GM12878 (cell line): ENCODE data around the gene NCF4. TPM values are rescaled to one million over a fixed set of nuclear protein-coding genes. Genes with fewer than 3 reads are reported as not detected.

ENCODE experiments used
- BHLHE40 ChIP-seq, 2 experiments: fragments of 450-650 bp in 1 of 2; IDR thresholded peaks; 2 replicates each; pipeline ENCODE4 v1.6.1; 2011 to 2017; ENCODE audit warnings: low read depth in 2 of 2, borderline replicate concordance in 1 of 2, improper control_type of control experiment in 1 of 2, low read length in 1 of 2, mild to moderate bottlenecking in 1 of 2
- HCFC1 ChIP-seq: fragments of 150-350 bp; IDR thresholded peaks from 2 replicates; pipeline ENCODE4 v1.6.1; 2014; ENCODE audit warnings: low read length
- PAX8 ChIP-seq: fragments of 450-650 bp; IDR thresholded peaks from 2 replicates; pipeline ENCODE4 v1.6.1; 2017; ENCODE audit warnings: mild to moderate bottlenecking, moderate library complexity
- RBBP5 ChIP-seq: fragments of 200-600 bp; sonication (generic); conservative IDR thresholded peaks from 2 replicates; pipeline ENCODE4 v1.6.1; 2016
- SIN3A ChIP-seq: IDR thresholded peaks from 2 replicates; pipeline ENCODE4 v1.6.1; 2012; ENCODE audit warnings: low read depth, low read length, improper control_type of control experiment
- SIX5 ChIP-seq: IDR thresholded peaks from 2 replicates; pipeline ENCODE4 v1.6.1; 2011; ENCODE audit warnings: mild to moderate bottlenecking, low read depth, low read length, moderate library complexity; ENCODE audit not compliant: severe bottlenecking
- STAT3 ChIP-seq: IDR thresholded peaks from 2 replicates; pipeline ENCODE4 v1.6.1; 2011; ENCODE audit warnings: low read depth, low read length, improper control_type of control experiment
- TCF7 ChIP-seq: IDR thresholded peaks from 2 replicates; pipeline ENCODE4 v1.6.1; 2014; ENCODE audit warnings: antibody characterized with exemption, borderline replicate concordance
- ZNF274 ChIP-seq: IDR thresholded peaks from one replicate; pipeline ENCODE4 v1.8.0; 2011; ENCODE audit not compliant: insufficient read length, insufficient read depth
- polyA plus RNA-seq, 11 experiments: library from polyadenylated mRNA; depleted of rRNA in 4 of 11; unstranded in 6 of 11; stranded (reverse) in 5 of 11; fragments of >200 nt; fragmentation: Nextera tagmentation in 4 of 11; fragmentation: Illumina TruSeq in 1 of 11; extraction: Ambion mirVana in 4 of 11; extraction: Trizol in 1 of 11; gene quantifications; 1 replicate in 1 of 11; 2 replicates in 10 of 11; pipeline versions ENCODE4 v1.2.1 to v1.2.3, GENCODE V29; 2011 to 2016; ENCODE audit warnings: inconsistent platforms in 2 of 11, missing spikeins in 2 of 11, low read depth in 1 of 11
- total RNA-seq, 4 experiments: library from RNA; depleted of rRNA in 3 of 4; stranded (reverse); fragments of >200 nt in 3 of 4; fragmentation: Illumina TruSeq in 1 of 4; extraction: Trizol in 1 of 4; gene quantifications; 2 replicates each; pipeline versions ENCODE4 v1.2.1 to v1.2.3, GENCODE V29; 2013 to 2021
- TF ChIP-seq, protein P1 (sequence below): IDR thresholded peaks from 2 replicates; pipeline ENCODE4 v1.6.1; 2012; ENCODE audit warnings: low read length, inconsistent platforms
- TF ChIP-seq, protein P2 (sequence below): fragments of 150-350 bp; IDR thresholded peaks from 2 replicates; pipeline ENCODE4 v1.6.1; 2016; ENCODE audit warnings: low read depth, low read length
- TF ChIP-seq, protein P3 (sequence below): fragments of 450-650 bp; IDR thresholded peaks from 2 replicates; pipeline ENCODE4 v1.6.1; 2017; ENCODE audit warnings: borderline replicate concordance
- TF ChIP-seq, protein P4 (sequence below): IDR thresholded peaks from 2 replicates; pipeline ENCODE4 v1.6.1; 2012; ENCODE audit warnings: mild to moderate bottlenecking, low read depth, low read length
- TF ChIP-seq, protein P5 (sequence below), 3 experiments: IDR thresholded peaks in 2 of 3; conservative IDR thresholded peaks in 1 of 3; 2 replicates each; pipeline ENCODE4 v1.5.1; 2011; ENCODE audit warnings: low read depth in 3 of 3, low read length in 3 of 3, mild to moderate bottlenecking in 3 of 3, control low read depth in 2 of 3, moderate library complexity in 2 of 3, inconsistent platforms in 1 of 3, mixed read lengths in 1 of 3; ENCODE audit not compliant: control insufficient read depth in 2 of 3, insufficient read depth in 1 of 3; ENCODE audit errors: extremely low read depth in 1 of 3
- TF ChIP-seq, protein P6 (sequence below): fragments of 450-650 bp; IDR thresholded peaks from 2 replicates; pipeline ENCODE4 v1.6.1; 2014; ENCODE audit warnings: mild to moderate bottlenecking

The NCF4 gene
- total and polyA plus RNA-seq, 10 of the 15 experiments (the other 5 are each of a cell fraction or from before 2014, with no cell fraction given), result 22.9 to 136 (median 72.5) TPM

DNA sequence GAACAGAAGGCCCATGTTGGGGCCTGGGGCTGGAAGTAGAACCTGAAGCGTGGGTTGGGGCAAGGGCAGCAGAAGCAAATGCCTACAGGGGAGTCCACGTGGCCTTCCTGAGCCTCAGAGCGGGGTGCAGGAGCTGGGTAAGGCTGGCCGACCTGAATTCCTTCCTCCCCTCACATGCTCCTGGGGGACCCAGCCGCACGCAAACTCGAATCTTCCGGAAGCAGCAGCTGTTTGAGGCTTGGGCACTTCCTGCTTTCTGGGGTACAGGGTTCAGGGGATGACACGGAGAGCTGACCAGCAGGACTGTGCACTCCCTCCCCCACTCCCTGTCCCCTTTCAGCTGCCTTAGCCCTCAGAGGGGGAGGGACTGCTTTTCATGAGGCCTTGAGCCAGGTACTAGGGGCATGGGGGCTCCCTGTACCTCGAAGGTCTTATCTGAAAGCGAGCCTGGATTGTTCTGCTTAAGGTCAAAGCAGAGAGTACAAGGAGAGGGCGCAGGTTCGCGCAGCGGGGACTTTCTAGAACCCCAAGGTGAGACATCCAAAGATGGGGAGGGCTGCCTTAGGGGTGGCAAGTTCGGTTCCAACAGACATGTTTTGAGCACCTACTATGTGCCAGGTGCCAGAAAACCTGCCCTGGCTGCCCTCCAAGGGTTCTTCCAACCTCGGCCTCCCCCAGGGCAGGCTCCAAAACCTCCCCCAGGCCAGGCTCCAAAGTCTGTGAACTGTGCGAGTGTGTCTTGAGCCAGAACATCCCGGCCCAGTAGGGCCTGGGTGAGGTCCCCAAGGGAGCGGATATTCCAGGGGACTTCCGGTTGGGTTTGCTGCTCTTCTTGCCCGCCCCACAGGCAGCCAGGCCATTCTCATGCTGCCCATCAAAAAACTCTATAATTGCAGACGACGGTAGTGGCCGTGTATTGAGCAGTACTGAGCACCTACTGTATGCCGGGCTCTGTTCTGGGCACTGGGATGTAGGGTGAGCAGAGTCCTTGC lies 1.7 kb downstream of the NCF4 start (continued):
- no peak for TF ChIP-seq PAX8
- no peak for TF ChIP-seq SIX5
- TF ChIP-seq, protein P1, sequence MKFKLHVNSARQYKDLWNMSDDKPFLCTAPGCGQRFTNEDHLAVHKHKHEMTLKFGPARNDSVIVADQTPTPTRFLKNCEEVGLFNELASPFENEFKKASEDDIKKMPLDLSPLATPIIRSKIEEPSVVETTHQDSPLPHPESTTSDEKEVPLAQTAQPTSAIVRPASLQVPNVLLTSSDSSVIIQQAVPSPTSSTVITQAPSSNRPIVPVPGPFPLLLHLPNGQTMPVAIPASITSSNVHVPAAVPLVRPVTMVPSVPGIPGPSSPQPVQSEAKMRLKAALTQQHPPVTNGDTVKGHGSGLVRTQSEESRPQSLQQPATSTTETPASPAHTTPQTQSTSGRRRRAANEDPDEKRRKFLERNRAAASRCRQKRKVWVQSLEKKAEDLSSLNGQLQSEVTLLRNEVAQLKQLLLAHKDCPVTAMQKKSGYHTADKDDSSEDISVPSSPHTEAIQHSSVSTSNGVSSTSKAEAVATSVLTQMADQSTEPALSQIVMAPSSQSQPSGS, result no peak; the same call in 1 of the 2 replicates
- no peak for TF ChIP-seq HCFC1
- no peak for TF ChIP-seq RBBP5
- TF ChIP-seq TCF7, result no peak
- TF ChIP-seq, protein P2, sequence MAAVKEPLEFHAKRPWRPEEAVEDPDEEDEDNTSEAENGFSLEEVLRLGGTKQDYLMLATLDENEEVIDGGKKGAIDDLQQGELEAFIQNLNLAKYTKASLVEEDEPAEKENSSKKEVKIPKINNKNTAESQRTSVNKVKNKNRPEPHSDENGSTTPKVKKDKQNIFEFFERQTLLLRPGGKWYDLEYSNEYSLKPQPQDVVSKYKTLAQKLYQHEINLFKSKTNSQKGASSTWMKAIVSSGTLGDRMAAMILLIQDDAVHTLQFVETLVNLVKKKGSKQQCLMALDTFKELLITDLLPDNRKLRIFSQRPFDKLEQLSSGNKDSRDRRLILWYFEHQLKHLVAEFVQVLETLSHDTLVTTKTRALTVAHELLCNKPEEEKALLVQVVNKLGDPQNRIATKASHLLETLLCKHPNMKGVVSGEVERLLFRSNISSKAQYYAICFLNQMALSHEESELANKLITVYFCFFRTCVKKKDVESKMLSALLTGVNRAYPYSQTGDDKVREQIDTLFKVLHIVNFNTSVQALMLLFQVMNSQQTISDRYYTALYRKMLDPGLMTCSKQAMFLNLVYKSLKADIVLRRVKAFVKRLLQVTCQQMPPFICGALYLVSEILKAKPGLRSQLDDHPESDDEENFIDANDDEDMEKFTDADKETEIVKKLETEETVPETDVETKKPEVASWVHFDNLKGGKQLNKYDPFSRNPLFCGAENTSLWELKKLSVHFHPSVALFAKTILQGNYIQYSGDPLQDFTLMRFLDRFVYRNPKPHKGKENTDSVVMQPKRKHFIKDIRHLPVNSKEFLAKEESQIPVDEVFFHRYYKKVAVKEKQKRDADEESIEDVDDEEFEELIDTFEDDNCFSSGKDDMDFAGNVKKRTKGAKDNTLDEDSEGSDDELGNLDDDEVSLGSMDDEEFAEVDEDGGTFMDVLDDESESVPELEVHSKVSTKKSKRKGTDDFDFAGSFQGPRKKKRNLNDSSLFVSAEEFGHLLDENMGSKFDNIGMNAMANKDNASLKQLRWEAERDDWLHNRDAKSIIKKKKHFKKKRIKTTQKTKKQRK, result no peak
- TF ChIP-seq, protein P3, sequence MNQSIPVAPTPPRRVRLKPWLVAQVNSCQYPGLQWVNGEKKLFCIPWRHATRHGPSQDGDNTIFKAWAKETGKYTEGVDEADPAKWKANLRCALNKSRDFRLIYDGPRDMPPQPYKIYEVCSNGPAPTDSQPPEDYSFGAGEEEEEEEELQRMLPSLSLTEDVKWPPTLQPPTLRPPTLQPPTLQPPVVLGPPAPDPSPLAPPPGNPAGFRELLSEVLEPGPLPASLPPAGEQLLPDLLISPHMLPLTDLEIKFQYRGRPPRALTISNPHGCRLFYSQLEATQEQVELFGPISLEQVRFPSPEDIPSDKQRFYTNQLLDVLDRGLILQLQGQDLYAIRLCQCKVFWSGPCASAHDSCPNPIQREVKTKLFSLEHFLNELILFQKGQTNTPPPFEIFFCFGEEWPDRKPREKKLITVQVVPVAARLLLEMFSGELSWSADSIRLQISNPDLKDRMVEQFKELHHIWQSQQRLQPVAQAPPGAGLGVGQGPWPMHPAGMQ, result no peak
- TF ChIP-seq, protein P4, sequence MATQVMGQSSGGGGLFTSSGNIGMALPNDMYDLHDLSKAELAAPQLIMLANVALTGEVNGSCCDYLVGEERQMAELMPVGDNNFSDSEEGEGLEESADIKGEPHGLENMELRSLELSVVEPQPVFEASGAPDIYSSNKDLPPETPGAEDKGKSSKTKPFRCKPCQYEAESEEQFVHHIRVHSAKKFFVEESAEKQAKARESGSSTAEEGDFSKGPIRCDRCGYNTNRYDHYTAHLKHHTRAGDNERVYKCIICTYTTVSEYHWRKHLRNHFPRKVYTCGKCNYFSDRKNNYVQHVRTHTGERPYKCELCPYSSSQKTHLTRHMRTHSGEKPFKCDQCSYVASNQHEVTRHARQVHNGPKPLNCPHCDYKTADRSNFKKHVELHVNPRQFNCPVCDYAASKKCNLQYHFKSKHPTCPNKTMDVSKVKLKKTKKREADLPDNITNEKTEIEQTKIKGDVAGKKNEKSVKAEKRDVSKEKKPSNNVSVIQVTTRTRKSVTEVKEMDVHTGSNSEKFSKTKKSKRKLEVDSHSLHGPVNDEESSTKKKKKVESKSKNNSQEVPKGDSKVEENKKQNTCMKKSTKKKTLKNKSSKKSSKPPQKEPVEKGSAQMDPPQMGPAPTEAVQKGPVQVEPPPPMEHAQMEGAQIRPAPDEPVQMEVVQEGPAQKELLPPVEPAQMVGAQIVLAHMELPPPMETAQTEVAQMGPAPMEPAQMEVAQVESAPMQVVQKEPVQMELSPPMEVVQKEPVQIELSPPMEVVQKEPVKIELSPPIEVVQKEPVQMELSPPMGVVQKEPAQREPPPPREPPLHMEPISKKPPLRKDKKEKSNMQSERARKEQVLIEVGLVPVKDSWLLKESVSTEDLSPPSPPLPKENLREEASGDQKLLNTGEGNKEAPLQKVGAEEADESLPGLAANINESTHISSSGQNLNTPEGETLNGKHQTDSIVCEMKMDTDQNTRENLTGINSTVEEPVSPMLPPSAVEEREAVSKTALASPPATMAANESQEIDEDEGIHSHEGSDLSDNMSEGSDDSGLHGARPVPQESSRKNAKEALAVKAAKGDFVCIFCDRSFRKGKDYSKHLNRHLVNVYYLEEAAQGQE, result no peak
- TF ChIP-seq, protein P5, sequence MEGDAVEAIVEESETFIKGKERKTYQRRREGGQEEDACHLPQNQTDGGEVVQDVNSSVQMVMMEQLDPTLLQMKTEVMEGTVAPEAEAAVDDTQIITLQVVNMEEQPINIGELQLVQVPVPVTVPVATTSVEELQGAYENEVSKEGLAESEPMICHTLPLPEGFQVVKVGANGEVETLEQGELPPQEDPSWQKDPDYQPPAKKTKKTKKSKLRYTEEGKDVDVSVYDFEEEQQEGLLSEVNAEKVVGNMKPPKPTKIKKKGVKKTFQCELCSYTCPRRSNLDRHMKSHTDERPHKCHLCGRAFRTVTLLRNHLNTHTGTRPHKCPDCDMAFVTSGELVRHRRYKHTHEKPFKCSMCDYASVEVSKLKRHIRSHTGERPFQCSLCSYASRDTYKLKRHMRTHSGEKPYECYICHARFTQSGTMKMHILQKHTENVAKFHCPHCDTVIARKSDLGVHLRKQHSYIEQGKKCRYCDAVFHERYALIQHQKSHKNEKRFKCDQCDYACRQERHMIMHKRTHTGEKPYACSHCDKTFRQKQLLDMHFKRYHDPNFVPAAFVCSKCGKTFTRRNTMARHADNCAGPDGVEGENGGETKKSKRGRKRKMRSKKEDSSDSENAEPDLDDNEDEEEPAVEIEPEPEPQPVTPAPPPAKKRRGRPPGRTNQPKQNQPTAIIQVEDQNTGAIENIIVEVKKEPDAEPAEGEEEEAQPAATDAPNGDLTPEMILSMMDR (IDR thresholded peaks at IDR 0.05 in 2 of 3, conservative IDR thresholded peaks at IDR 0.05 in 1 of 3; ENCODE audit: control insufficient read depth in 2 of 3, extremely low read depth in 1 of 3, insufficient read depth in 1 of 3, low read depth in 3 of 3, low read length in 3 of 3), result no peak
- TF ChIP-seq BHLHE40 (IDR thresholded peaks at IDR 0.05; ENCODE audit: borderline replicate concordance in 1 of 2, low read depth in 2 of 2, low read length in 1 of 2), result peak; percentile 47 to 65; a peak in 3 of 4 replicates
- no peak for TF ChIP-seq STAT3
- TF ChIP-seq SIN3A, result no peak
- TF ChIP-seq, protein P6, sequence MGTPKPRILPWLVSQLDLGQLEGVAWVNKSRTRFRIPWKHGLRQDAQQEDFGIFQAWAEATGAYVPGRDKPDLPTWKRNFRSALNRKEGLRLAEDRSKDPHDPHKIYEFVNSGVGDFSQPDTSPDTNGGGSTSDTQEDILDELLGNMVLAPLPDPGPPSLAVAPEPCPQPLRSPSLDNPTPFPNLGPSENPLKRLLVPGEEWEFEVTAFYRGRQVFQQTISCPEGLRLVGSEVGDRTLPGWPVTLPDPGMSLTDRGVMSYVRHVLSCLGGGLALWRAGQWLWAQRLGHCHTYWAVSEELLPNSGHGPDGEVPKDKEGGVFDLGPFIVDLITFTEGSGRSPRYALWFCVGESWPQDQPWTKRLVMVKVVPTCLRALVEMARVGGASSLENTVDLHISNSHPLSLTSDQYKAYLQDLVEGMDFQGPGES, result no peak
- TF ChIP-seq ZNF274, result no peak
